Fibroblast of mammary gland (primary cell): ENCODE measurements around the gene KCNK6.

Experiments used
- DNase-seq: peaks from one replicate; pipeline ENCODE4 v3.0.0-alpha.2; 2010; ENCODE audit warnings: low read depth
- H3K4me3 ChIP-seq: 2 replicates; pipeline ENCODE4 v1.5.1; 2011; ENCODE audit warnings: low read depth, mild to moderate bottlenecking, low read length, moderate library complexity; ENCODE audit not compliant: control insufficient read depth
- TF ChIP-seq, protein P1 (sequence below): conservative IDR thresholded peaks from 2 replicates; pipeline ENCODE4 v1.5.1; 2011; ENCODE audit warnings: low read depth, low read length, inconsistent platforms; ENCODE audit not compliant: control insufficient read depth, insufficient read depth

The KCNK6 gene

DNA sequence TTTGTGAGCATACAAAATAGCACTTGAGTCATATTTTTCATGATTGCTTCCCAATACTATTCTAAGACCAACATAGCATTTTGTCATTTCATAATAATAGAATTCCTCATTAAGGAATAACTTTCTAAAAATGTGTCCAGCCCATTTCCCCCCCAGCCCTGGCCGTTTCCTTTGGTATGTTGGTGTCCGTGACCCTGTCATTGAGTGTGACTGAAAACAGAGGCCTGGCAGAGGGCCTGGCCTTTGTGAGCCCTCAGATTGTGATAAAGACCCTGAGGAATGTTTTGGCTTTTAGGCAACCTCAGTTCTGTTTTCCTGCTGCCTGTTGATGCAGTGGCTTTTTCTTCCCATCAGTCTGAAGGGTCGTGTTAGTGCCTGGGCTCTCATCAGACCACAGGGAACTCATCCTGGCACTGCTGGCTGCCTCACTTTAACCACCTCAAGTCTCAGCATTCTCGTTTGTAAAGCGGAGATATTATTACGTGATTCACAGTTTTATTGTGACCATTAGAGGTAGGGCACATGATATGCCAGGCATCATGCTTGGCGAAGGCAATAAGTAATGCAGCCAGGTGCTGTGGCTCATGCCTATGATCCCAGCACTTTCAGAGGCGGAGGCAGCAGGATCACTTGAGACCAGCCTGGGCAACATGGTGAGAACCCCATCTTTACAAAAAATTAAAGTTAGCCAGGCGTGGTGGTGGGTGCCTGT lies 41.5 kb upstream of the KCNK6 start:
- peak; percentile 21 for DNase-seq
- H3K4me3 ChIP-seq = no peak overlapping the region
- TF ChIP-seq, protein P1, sequence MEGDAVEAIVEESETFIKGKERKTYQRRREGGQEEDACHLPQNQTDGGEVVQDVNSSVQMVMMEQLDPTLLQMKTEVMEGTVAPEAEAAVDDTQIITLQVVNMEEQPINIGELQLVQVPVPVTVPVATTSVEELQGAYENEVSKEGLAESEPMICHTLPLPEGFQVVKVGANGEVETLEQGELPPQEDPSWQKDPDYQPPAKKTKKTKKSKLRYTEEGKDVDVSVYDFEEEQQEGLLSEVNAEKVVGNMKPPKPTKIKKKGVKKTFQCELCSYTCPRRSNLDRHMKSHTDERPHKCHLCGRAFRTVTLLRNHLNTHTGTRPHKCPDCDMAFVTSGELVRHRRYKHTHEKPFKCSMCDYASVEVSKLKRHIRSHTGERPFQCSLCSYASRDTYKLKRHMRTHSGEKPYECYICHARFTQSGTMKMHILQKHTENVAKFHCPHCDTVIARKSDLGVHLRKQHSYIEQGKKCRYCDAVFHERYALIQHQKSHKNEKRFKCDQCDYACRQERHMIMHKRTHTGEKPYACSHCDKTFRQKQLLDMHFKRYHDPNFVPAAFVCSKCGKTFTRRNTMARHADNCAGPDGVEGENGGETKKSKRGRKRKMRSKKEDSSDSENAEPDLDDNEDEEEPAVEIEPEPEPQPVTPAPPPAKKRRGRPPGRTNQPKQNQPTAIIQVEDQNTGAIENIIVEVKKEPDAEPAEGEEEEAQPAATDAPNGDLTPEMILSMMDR = no peak

- no peak overlapping the region for H3K4me3 ChIP-seq
- no peak for DNase-seq
- TF ChIP-seq, protein P1 = no peak
Observed at GRCh38 chr19:38278751-38279150, 40.9 kb upstream of the KCNK6 start.

DNA sequence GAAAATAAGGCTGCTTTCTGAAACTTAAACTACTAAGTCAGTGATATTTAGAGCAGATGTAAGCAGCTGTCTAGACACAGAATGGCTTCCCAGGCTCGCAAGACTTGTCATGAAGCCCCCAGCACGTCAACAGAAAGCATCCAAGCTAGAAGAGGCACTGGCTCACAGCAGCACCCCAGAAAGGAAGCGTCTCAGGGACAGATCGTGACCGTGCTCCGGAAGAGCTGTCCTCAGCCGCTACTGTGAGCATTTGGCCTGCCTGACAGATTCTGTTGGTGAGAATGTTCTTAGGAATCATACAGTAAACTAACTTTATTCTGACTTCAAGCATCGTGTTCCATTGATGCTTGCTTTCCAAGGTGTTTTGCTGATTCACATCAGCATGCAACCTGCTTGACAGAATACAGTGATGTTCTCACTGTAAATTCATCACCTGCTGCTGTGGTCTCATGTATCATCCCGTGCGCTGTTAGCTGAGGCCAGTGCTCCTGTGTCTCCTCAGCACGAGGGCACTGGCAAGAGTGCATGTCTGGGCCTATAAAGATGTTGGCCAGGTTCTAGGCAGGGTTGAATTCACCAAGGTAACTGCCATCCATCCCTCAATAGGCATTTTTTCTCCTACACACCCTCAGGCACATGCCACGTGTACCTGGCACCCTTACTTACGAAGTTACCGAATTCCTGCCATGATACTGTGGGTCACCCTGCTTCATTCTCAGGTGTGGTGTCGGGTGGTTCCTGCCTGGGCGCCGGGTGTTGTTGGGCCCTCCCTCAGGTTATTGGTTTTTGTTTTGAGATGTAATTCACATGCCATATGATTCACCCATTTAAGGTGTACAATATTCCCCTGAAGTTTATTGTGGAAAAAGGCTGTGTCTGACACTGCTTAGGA lies 39.4 kb upstream of the KCNK6 start:
- DNase-seq = no peak
- no peak overlapping the region for H3K4me3 ChIP-seq
- TF ChIP-seq, protein P1 = no peak

GRCh38 chr19:38281811-38282566 lies 37.7 kb upstream of the KCNK6 start:
- TF ChIP-seq, protein P1 = no peak
- DNase-seq = no peak
- H3K4me3 ChIP-seq = no peak overlapping the region

DNA sequence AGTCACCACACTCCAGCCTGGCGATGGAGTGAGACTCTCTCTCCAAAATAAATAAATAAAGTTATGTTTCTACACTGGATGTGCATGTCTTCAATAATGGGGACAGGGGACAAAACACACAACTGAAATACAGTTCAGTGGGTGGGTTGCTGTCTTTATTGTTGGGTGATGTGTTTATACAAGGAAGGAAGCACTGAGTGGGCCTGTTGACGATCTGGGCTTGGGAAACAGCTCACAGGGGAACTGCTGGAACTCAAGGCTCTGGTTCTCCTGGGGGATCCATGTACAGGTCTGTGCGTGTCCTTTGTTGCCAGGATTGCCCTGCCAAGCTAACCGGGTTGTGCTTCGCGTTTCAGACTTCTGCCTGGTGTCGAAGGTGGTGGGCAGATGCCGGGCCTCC lies 36.4 kb upstream of the KCNK6 start:
- H3K4me3 ChIP-seq = no peak overlapping the region
- no peak for DNase-seq

DNA sequence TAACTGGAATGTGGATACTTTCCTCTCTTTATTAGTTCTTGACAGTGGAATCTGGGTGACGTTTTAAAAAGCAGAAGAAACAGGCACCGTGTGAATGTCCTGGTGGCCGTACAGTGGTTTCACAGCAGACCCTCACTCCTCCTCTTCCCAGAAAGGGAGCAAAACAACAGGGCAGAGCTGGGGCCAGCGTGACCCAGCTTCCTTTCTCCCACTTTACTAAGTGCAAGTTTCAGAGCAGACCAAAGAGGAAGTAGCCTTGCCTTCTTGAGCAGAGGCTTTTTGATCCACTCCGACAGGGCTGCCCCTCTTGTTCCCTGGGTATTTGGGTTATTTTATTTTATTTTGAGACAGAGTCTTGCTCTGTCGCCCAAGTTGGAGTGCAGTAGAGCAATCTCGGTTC lies 35.2 kb upstream of the KCNK6 start:
- no peak overlapping the region for H3K4me3 ChIP-seq
- no peak for DNase-seq
- TF ChIP-seq, protein P1 = no peak

More for the DNA sequence above, 36.4 kb upstream of the KCNK6 start:
- TF ChIP-seq, protein P1 = no peak
